PC-3 (cell line): ENCODE results near the gene ADAMTS3.

Experiments used
- CTCF ChIP-seq: fragments of 300-600 bp; sonication (generic); conservative IDR thresholded peaks from 2 replicates; pipeline ENCODE4 v1.5.1; 2017; ENCODE audit warnings: antibody characterized with exemption, low read depth, mild to moderate bottlenecking, low read length
- EZH2 ChIP-seq: fragments of 300-600 bp; sonication (generic); IDR thresholded peaks from one replicate; pipeline ENCODE4 v1.6.1; 2017; ENCODE audit warnings: antibody characterized with exemption, mild to moderate bottlenecking, low read length; ENCODE audit not compliant: unreplicated experiment

- no peak for TF ChIP-seq CTCF
- no peak for TF ChIP-seq EZH2
Measured at GRCh38 chr4:72424006-72424405, 145.0 kb downstream of the ADAMTS3 start.
